HG03097 (cell line): ENCODE results near the gene BAD.

Experiments used
- ATAC-seq: cut with Tn5 transposase; IDR thresholded peaks from one replicate; pipeline ENCODE4 v1.9.1; 2021; ENCODE audit not compliant: unreplicated experiment, low FRiP score

Gene BAD

DNA sequence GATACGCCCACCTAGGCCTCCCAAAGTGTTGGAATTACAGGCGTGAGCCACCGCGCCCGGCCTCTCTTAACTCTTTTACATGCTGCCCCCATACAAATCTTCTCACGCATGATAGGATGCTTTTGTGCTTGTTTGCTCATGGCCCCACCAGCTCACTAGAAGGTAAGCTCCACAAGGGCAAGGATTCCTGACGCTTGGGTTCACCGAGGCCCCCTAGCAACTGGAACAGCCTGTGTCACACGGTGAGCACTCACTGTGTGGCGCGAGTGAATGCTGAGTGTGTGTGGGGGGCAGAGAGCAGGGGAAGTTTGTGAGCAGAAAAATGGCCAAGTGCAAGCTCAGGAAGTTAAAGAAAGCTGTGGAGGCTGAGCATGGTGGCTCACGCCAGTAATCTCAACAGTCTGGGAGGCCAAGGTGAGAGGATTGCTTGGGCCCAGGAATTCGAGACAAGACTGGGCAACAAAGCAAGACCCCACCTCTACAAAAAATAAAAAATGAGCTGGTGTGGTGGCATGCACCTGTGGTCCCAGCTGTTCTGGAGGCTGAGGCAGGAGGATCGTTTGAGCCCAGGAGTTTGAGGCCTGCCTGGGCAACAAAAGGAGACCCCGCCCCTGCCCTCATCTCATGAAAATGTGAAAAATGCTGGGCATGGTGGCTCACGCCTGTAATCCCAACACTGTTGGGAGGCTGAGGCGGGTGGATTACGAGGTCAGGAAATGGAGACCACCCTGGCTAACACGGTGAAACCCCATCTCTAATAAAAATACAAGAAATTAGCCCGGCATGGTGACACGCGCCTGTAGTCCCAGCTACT lies 2.3 kb downstream of the BAD start:
- ATAC-seq: no peak

GRCh38 chr11:64278576-64279190 lies 5.8 kb downstream of the BAD start:
- ATAC-seq: no peak

DNA sequence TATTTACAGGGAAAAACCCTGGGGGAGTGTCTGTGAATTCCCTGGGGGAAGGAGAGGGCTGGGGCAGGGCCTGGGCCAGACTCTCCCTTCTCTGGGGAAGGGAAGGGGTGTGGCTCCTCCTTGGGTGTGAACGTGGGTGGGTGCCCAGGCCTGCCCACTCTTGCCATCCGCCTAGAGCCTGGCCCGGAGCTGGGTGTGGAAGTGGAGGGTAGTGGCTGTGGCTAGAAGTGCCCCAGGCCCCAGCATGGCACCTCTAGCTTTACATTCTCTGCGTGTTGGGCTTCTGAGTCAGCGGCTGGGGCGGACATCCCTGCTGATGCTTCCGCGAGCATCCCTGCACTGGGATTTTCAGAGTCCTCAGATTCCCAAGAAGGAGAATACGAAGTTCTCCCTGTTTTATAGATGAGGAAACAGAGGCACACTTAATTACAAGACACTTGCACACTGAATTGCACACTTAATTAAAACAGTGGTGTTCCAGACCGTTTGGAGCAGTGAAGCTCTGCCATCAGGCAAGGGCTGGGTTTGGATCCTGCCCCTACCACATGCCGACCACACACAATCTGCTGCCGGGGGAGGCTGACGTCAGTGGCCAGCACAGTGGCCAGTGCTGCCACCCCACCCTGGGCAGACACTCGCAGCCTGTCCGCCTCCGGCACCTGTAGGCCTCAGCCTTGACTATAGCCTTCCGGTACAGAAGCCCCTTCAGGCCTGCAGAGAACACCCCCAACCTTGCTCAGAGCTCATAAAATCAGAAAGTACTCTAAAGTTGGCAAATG lies 7.6 kb downstream of the BAD start:
- ATAC-seq: no peak

DNA sequence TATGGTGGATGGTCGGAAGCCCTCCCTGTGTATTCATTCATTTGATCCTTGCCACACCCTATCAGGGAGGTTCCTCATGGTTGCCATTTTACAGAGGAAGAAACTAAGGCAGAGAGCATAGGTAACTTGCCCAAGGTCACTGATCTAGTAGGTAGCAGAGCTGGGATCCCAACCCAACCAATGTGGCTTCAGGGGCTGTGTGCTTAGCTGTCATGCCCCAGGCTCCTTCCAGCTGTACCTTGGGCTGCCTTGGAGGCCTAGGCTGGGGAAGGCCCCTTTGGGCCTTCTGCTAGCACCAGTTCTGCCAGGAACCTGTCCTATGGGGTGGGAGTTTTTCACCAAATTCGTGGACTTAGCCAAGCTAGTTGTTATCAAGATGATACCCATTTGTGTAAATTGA lies 8.6 kb downstream of the BAD start:
- no peak for ATAC-seq

DNA sequence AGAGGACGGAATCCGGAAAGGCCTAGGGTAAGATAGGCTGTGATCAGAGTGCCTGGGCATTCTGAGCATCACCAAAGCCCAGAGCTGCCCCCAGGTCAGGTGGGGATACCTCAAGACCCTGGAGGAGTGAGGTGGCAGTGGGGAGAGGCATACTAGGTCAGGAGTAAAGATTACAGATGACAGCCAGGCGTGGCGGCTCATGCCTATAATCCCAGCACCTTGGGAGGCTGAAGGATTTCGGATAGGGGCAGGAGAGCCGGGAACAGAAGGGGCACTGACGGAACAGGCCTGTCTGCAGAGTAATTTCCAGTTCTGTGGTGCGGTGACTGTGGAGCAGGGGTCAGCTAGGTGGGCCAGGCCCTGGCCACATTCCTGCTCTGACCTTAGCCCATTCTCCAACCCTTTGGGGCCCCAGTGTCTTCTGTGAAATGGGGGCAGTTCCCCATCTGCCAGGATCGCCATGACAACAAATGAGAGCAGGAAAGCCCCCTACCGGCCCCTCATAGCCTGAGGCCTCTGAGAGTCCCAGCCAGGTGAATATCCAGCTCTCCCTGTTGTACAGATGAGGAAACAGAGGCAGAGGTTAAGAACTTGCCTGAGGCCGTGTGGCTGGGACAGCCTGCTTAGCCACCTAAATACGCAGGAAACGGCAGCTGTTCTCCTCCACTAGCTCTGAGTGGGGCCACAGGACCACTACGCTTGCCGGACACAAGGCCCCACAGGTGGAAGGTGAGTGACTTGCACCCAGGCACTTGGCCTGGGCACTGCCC lies 9.2 kb downstream of the BAD start:
- no peak for ATAC-seq

DNA sequence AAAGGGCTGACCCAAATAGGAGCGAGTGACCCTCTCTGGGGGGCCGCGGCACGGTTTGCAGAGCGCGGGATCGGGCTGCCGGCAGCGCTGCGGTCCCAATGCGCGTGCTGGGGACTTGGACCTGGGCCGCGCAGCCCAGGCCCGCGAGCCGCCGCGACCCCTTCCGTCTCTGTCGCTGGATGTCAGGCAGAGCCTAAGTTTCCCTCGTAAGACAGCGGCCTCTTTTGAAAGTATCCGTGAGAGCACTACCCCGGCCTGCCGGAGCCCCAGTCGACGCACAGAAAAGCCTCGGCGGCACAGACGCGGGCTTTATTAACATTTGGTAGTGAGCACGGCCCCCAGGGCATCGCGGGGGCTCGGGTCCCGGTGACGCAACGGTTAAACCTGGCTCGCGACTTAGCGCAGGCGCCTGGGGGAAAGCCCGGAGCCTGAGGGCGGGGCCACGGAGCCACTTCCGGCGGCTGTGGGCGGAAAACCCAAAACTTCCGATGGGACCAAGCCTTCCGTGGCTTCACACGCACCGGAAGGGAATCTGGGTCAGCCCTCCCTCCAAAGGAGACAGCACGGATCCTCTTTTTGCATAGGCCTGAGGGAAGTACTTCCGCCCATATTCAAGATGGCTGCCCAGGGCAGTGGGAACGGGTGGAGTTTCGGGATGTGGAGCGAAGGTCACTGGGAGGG lies 14.8 kb downstream of the BAD start:
- peak; percentile 63 for ATAC-seq

GRCh38 chr11:64268893-64269539 lies 15.4 kb downstream of the BAD start:
- peak; percentile 15 for ATAC-seq

- ATAC-seq: no peak
These were observed 16.2 kb downstream of the BAD start for GRCh38 chr11:64268025-64268892.

DNA sequence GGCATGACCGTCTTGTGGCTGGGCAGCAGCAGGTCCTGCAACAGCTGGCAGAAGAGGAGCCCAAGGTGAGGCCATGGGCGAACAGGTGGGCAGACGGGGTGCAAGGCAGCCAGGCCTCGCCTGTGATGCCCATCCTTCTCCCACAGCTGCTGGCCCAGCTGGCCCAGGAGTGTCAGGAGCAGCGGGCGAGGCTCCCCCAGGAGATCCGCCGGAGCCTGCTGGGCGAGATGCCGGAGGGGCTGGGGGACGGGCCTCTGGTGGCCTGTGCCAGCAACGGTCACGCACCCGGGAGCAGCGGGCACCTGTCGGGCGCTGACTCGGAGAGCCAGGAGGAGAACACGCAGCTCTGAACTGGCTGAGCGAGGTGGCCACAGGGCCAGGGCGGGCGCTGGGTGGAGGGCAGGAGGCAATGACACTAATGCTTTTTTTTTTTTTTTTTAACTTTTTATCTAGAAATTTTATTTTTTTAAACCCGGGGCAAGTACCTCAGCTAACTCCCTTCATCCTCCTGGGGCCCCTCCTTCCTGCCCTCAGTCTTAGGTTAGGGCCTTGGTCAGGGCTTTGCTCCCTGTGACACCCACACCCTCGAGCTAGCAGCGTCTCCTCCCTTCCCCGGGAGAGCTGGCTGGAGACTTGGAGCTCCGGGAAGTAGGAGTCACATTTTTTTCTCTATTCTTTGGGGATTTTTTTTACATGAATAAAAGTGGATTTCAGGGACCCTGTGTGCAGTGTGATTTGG lies 17.1 kb downstream of the BAD start:
- no peak for ATAC-seq

GRCh38 chr11:64266339-64266738 lies 18.1 kb downstream of the BAD start:
- no peak for ATAC-seq

DNA sequence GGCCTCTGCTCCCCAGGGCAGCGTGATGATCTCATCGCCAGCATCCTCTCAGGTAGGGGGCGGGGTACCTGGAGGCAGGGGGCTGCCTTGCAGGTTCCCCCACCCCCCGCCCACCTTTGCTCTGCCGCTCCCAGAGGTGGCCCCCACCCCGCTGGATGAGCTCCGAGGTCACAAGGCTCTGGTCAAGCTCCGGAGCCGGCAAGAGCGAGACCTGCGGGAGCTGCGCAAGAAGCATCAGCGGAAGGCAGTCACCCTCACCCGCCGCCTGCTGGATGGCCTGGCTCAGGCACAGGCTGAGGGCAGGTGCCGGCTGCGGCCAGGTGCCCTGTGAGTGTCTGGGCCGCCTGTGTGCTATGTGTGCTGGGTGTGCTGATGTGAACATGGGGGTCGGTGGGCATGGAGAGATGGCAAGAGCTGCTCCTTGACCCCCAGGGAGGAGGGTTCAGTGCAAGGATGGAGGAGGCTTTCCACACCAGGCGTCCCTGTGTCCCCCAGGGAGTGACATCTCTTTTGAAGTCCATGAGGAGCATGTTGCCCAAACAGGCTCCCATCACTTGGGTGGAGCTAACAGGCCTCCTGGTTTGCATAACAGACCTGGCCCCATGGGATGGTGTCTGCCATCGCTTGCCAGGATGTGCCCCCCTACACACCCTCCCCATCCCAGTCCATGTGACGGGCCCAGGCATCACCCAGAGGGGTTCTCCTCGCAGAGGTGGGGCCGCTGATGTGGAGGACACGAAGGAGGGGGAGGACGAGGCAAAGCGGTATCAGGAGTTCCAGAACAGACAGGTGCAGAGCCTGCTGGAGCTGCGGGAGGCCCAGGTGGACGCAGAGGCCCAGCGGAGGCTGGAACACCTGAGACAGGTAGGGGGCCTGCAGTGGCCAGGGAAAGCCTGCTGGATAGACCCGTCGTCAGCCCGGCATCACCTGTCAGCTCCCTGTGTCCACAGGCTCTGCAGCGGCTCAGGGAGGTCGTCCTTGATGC lies 19.0 kb downstream of the BAD start:
- no peak for ATAC-seq

- no peak for ATAC-seq
These were observed 20.1 kb downstream of the BAD start for GRCh38 chr11:64264371-64264852.

- ATAC-seq: no peak
These were observed 20.5 kb downstream of the BAD start for GRCh38 chr11:64263947-64264317.

GRCh38 chr11:64263021-64263946 lies 21.2 kb downstream of the BAD start:
- no peak for ATAC-seq

DNA sequence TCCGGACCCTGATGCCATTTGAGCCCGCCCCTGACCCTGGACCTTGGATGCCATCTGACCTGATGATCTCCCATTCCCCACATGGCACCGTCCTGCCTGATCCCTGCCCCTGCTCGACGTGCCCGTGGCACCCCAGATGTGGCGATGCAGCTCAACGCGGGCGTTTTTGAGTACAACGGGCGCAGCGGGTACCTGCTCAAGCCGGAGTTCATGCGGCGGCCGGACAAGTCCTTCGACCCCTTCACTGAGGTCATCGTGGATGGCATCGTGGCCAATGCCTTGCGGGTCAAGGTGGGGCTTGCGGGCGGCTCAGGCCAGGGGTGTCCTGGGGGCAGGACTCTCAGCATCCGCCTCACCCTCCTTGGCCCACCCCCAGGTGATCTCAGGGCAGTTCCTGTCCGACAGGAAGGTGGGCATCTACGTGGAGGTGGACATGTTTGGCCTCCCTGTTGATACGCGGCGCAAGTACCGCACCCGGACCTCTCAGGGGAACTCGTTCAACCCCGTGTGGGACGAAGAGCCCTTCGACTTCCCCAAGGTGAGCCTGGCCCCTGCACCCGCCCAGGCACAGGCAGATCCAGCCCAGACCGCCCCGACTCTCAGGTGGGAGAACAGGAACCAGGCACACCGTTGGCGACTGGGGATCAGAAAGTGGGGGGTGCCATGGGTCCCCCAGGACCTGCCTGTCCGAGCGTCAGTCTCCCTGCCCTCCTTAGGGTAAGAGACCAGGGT lies 22.0 kb downstream of the BAD start:
- no peak for ATAC-seq
